A549 (cell line): Measurements from ENCODE around the gene EGFLAM. TPM values are rescaled to one million over a fixed set of nuclear protein-coding genes. Genes with fewer than 3 reads are reported as not detected.

Source experiments
- ATAC-seq, 2 experiments: fragments of 200-7000 bp in 1 of 2; fragments of >200 bp in 1 of 2; cut with Nextera tagmentation in 1 of 2; cut with Tn5 transposase in 1 of 2; 3 replicates each; pipeline versions ENCODE4 v1.8.0 to v1.9.1; 2018 to 2020; ENCODE audit warnings: mild to moderate bottlenecking in 1 of 2, moderate library complexity in 1 of 2
- CTCF ChIA-PET: fragments of 300-600 bp; sonication (Branson Sonifier 250); formaldehyde crosslinking; extraction: SDS; loops from one replicate; lab custom pipeline; 2021; ENCODE audit warnings: antibody characterized with exemption, inconsistent platforms; lab: Yijun Ruan, JAX
- POLR2A ChIA-PET: fragments of 350-600 bp; formaldehyde crosslinking; extraction: SDS; loops from one replicate; lab custom pipeline; 2021; ENCODE audit warnings: antibody characterized with exemption, inconsistent platforms; lab: Yijun Ruan, JAX
- DNase-seq, 2 experiments: peaks; one replicate each; pipeline versions ENCODE4 v3.0.0 to v3.0.0-alpha.2; 2011 to 2016; ENCODE audit warnings: low read depth in 1 of 2, low spot score in 1 of 2
- FAIRE-seq: peaks from 2 replicates; lab custom pipeline; 2011; peaks lifted over from hg19 to GRCh38; lab: Jason Lieb, UNC
- H3K27ac ChIP-seq, 2 experiments: fragments of >200 bp; sonication (Bioruptor Twin); formaldehyde crosslinking; 3 replicates each; pipeline ENCODE4 v1.5.1; 2016 to 2017
- H3K4me1 ChIP-seq: fragments of >200 bp; sonication (Bioruptor Twin); formaldehyde crosslinking; 3 replicates; pipeline ENCODE4 v1.6.1; 2016
- H3K4me2 ChIP-seq: fragments of >200 bp; sonication (Bioruptor Twin); formaldehyde crosslinking; 3 replicates; pipeline ENCODE4 v1.6.1; 2016
- H3K4me3 ChIP-seq: fragments of >200 bp; sonication (Bioruptor Twin); formaldehyde crosslinking; 3 replicates; pipeline ENCODE4 v1.5.1; 2016
- H3K9me3 ChIP-seq: fragments of >200 bp; sonication (Bioruptor Twin); formaldehyde crosslinking; 3 replicates; pipeline ENCODE4 v1.6.1; 2016
- CHD2 ChIP-seq: fragments of 150-350 bp; IDR thresholded peaks from 2 replicates; pipeline ENCODE4 v1.6.1; 2014; ENCODE audit warnings: low read length; ENCODE audit not compliant: partially characterized antibody
- E2F6 ChIP-seq: IDR thresholded peaks from 2 replicates; pipeline ENCODE4 v1.6.1; 2012; ENCODE audit warnings: low read depth, borderline replicate concordance
- EHF ChIP-seq: fragments of 250-450 bp; sonication (Bioruptor Pico); IDR thresholded peaks from 2 replicates; pipeline ENCODE4 v1.5.0; 2020; ENCODE audit warnings: mild to moderate bottlenecking
- ELK1 ChIP-seq: fragments of 150-350 bp; IDR thresholded peaks from 2 replicates; pipeline ENCODE4 v1.6.1; 2014; ENCODE audit warnings: low read depth, mild to moderate bottlenecking, low read length
- ESRRA ChIP-seq: fragments of 150-350 bp; IDR thresholded peaks from 2 replicates; pipeline ENCODE4 v1.6.1; 2014; ENCODE audit warnings: mild to moderate bottlenecking, low read length, borderline replicate concordance
- FOSB ChIP-seq: fragments of 250-450 bp; sonication (Bioruptor Pico); IDR thresholded peaks from 2 replicates; pipeline ENCODE4 v1.5.0; 2020; ENCODE audit warnings: mild to moderate bottlenecking, moderate library complexity
- FOXS1 ChIP-seq: fragments of 250-450 bp; sonication (Bioruptor Pico); IDR thresholded peaks from 2 replicates; pipeline ENCODE4 v1.5.0; 2020; ENCODE audit warnings: mild to moderate bottlenecking, moderate library complexity
- HOXA7 ChIP-seq: fragments of 250-450 bp; sonication (Bioruptor Pico); IDR thresholded peaks from 2 replicates; pipeline ENCODE4 v1.5.0; 2020; ENCODE audit warnings: mild to moderate bottlenecking, moderate library complexity
- HOXB5 ChIP-seq: fragments of 250-450 bp; sonication (Bioruptor Pico); IDR thresholded peaks from 2 replicates; pipeline ENCODE4 v1.5.0; 2020; ENCODE audit warnings: mild to moderate bottlenecking, moderate library complexity
- KDM1A ChIP-seq: fragments of 200-600 bp; sonication (generic); IDR thresholded peaks from 2 replicates; pipeline ENCODE4 v1.6.1; 2016; ENCODE audit warnings: low read depth, mild to moderate bottlenecking
- RARB ChIP-seq: fragments of 250-450 bp; sonication (Bioruptor Pico); IDR thresholded peaks from 2 replicates; pipeline ENCODE4 v1.8.0; 2021; ENCODE audit warnings: mild to moderate bottlenecking, moderate library complexity
- RCOR1 ChIP-seq: fragments of 150-350 bp; IDR thresholded peaks from 2 replicates; pipeline ENCODE4 v1.6.1; 2014; ENCODE audit warnings: antibody characterized with exemption, low read length, low read depth
- RNF2 ChIP-seq: fragments of 200-600 bp; sonication (generic); IDR thresholded peaks from 2 replicates; pipeline ENCODE4 v1.6.1; 2016; ENCODE audit warnings: low read depth, mild to moderate bottlenecking, antibody characterized with exemption, moderate library complexity, borderline replicate concordance
- SMC3 ChIP-seq: fragments of >200 bp; sonication (Bioruptor Twin); formaldehyde crosslinking; IDR thresholded peaks from 3 replicates; pipeline ENCODE4 v1.6.1; 2018; ENCODE audit warnings: inconsistent platforms
- SREBF2 ChIP-seq: fragments of 450-650 bp; IDR thresholded peaks from 2 replicates; pipeline ENCODE4 v1.6.1; 2014; ENCODE audit warnings: mild to moderate bottlenecking, moderate library complexity
- TFCP2L1 ChIP-seq: fragments of 250-450 bp; sonication (Bioruptor Pico); IDR thresholded peaks from 2 replicates; pipeline ENCODE4 v1.5.0; 2021; ENCODE audit warnings: mild to moderate bottlenecking
- ZC3H11A ChIP-seq: fragments of 450-650 bp; IDR thresholded peaks from 2 replicates; pipeline ENCODE4 v1.6.1; 2014; ENCODE audit warnings: antibody characterized with exemption, mild to moderate bottlenecking
- WGBS: methylation state at CpG from one replicate; pipeline ENCODE4 v1.1.6; 2017; ENCODE audit errors: missing lambda C conversion rate; 5-methylcytosine and 5-hydroxymethylcytosine counted together
- polyA plus RNA-seq, 4 experiments: library from polyadenylated mRNA; depleted of rRNA in 3 of 4; stranded (reverse); fragments of >200 nt; fragmentation: RNase III in 1 of 4; extraction: RNeasy Plus Mini Kit Qiagen cat#74134 plus additional on column Dnase treatment in 1 of 4; gene quantifications; 2 replicates in 3 of 4; 3 replicates in 1 of 4; pipeline ENCODE4 v1.2.3, GENCODE V29; 2011 to 2017
- TF ChIP-seq, protein P1 (sequence below): fragments of >200 bp; sonication (Bioruptor Twin); formaldehyde crosslinking; IDR thresholded peaks from 3 replicates; pipeline ENCODE4 v1.5.1; 2016
- TF ChIP-seq, protein P2 (sequence below): IDR thresholded peaks from 2 replicates; pipeline ENCODE4 v1.6.1; 2012

Gene EGFLAM
- polyA plus RNA-seq, 2 of the 4 experiments (the other 2 are of a cell fraction) = 0.13 TPM; not detected in 1

DNA sequence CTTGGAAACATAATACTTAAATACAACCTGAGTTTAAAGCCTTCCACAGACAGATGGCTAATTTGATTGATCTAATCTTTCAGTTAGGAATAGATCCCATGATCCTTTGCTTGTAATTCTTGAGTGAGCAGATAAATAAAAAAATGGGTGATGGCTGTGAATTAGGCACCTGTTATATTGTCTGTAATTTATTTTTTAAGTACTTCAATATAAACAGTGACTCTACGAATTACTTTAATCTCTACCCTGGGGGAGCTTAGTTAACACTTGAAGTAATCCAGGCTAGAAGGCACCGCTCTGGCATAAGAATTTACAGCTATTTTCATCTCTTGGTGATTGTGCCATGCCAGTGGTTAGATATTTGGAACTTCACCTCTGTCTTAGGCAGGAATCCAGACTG is 9.0 kb downstream of the EGFLAM start (continued):
- TF ChIP-seq EHF (CRISPR knock-in tag) = no peak

GRCh38 chr5:38273626-38274025 is 15.3 kb downstream of the EGFLAM start:
- no peak overlapping the region for H3K4me3 ChIP-seq
- TF ChIP-seq FOSB (CRISPR knock-in tag) (no peak), TFCP2L1 (CRISPR knock-in tag) (no peak), FOXS1 (CRISPR knock-in tag) (no peak), SREBF2 (no peak), ELK1 (no peak), SMC3 (no peak), HOXB5 (no peak), ESRRA (no peak), RCOR1 (no peak), ZC3H11A (no peak), RNF2 (no peak), KDM1A (no peak), HOXA7 (no peak)
- TF ChIP-seq, protein P1, sequence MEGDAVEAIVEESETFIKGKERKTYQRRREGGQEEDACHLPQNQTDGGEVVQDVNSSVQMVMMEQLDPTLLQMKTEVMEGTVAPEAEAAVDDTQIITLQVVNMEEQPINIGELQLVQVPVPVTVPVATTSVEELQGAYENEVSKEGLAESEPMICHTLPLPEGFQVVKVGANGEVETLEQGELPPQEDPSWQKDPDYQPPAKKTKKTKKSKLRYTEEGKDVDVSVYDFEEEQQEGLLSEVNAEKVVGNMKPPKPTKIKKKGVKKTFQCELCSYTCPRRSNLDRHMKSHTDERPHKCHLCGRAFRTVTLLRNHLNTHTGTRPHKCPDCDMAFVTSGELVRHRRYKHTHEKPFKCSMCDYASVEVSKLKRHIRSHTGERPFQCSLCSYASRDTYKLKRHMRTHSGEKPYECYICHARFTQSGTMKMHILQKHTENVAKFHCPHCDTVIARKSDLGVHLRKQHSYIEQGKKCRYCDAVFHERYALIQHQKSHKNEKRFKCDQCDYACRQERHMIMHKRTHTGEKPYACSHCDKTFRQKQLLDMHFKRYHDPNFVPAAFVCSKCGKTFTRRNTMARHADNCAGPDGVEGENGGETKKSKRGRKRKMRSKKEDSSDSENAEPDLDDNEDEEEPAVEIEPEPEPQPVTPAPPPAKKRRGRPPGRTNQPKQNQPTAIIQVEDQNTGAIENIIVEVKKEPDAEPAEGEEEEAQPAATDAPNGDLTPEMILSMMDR = no peak
- H3K4me2 ChIP-seq = no peak overlapping the region
- peaks cover 8% of the 10 kb centered on the region for H3K9me3 ChIP-seq
- no peak for DNase-seq
- no peaks in the 10 kb centered on the region for H3K4me1 ChIP-seq
- ChIA-PET CTCF (interaction anchor here (1.4 to 3.0 kb wide), 2 partner anchors 9 to 25 kb away, joined by 3 to 12 read pairs; no protein-coding TSS in a partner anchor), POLR2A (no interaction called here)
- 18% methylated on average over 3 of the region's 3 CpGs for WGBS
- H3K27ac ChIP-seq = no peak overlapping the region
- FAIRE-seq = no peak
- no peak for ATAC-seq

GRCh38 chr5:38274370-38274769 is 16.0 kb downstream of the EGFLAM start:
- no peak for FAIRE-seq

GRCh38 chr5:38284384-38284783 is 26.0 kb downstream of the EGFLAM start:
- ATAC-seq = no peak
- CTCF ChIA-PET = interaction anchor here (1.9 kb wide), 1 partner anchor 18 kb away, joined by 6 read pairs; no protein-coding TSS in a partner anchor
- no peak for TF ChIP-seq E2F6
- TF ChIP-seq, protein P2, sequence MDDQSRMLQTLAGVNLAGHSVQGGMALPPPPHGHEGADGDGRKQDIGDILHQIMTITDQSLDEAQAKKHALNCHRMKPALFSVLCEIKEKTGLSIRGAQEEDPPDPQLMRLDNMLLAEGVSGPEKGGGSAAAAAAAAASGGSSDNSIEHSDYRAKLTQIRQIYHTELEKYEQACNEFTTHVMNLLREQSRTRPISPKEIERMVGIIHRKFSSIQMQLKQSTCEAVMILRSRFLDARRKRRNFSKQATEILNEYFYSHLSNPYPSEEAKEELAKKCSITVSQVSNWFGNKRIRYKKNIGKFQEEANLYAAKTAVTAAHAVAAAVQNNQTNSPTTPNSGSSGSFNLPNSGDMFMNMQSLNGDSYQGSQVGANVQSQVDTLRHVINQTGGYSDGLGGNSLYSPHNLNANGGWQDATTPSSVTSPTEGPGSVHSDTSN = no peak
- TF ChIP-seq, all 56 proteins: peak for 0
- FAIRE-seq (no peak), DNase-seq (no peak)
- H3K4me3 ChIP-seq = no peak overlapping the region
- no peaks in the 10 kb centered on the region for H3K4me1 ChIP-seq
- no peak overlapping the region for H3K4me2 ChIP-seq
- H3K27ac ChIP-seq = no peak overlapping the region
- POLR2A ChIA-PET = no interaction called here
- H3K9me3 ChIP-seq = no peaks in the 10 kb centered on the region

More at GRCh38 chr5:38274370-38274769, 16.0 kb downstream of the EGFLAM start:
- no peak for DNase-seq
- POLR2A ChIA-PET = no interaction called here
- CTCF ChIA-PET = interaction anchor here (1.4 to 3.0 kb wide), 2 partner anchors 9 to 24 kb away, joined by 3 to 12 read pairs; no protein-coding TSS in a partner anchor
- TF ChIP-seq CHD2 = no peak
- TF ChIP-seq EHF (CRISPR knock-in tag) = no peak
- no peak for TF ChIP-seq RARB (CRISPR knock-in tag)
- 3% methylated on average over 1 of the region's 1 CpG for WGBS
- ATAC-seq = no peak
- Histone ChIP-seq H3K27ac (no peak overlapping the region), H3K4me3 (no peak overlapping the region), H3K4me2 (no peak overlapping the region), H3K4me1 (no peaks in the 10 kb centered on the region), H3K9me3 (peaks cover 8% of the 10 kb centered on the region)
